B cell (primary cell): ENCODE measurements around the gene SMARCD2. TPM values are rescaled to one million over a fixed set of nuclear protein-coding genes. Genes with fewer than 3 reads are reported as not detected.

Experiments
- ATAC-seq: fragments of 200-7000 bp; cut with Tn5 transposase; one replicate; pipeline ENCODE4 v1.10.0; 2021; ENCODE audit warnings: low read depth, mild to moderate bottlenecking, moderate number of reproducible peaks, moderate library complexity
- CTCF ChIA-PET: fragments of 350-600 bp; sonication (Branson Sonifier 250); formaldehyde crosslinking; loops from one replicate; lab custom pipeline; 2021; ENCODE audit warnings: antibody characterized with exemption, inconsistent platforms; lab: Charles Lee
- POLR2A ChIA-PET: fragments of 350-600 bp; sonication (Branson Sonifier 250); formaldehyde crosslinking; loops from one replicate; lab custom pipeline; 2021; ENCODE audit warnings: antibody characterized with exemption; lab: Charles Lee
- DNase-seq: peaks from one replicate; pipeline ENCODE4 v3.0.0; 2013
- H2AFZ ChIP-seq: 2 replicates; pipeline ENCODE4 v1.6.1; 2012; ENCODE audit warnings: mild to moderate bottlenecking, low read depth, low read length; ENCODE audit not compliant: insufficient read depth, poor library complexity, severe bottlenecking
- H3K27ac ChIP-seq, 2 donors: 1 replicate in 1 of 2; 2 replicates in 1 of 2; pipeline ENCODE4 v1.5.1; 2012 to 2013; ENCODE audit warnings: low read length in 2 of 2, mild to moderate bottlenecking in 2 of 2, moderate library complexity in 1 of 2
- H3K27me3 ChIP-seq, 4 experiments: fragments of 200-600 bp in 1 of 4; sonication (generic) in 1 of 4; replicated peaks in 1 of 4; 1 replicate in 2 of 4; 2 replicates in 2 of 4; pipeline versions ENCODE4 v1.6.1 to v1.7.0; 2013 to 2016; ENCODE audit warnings: low read length in 3 of 4, mild to moderate bottlenecking in 2 of 4, mixed read lengths in 1 of 4, moderate library complexity in 1 of 4; ENCODE audit not compliant: insufficient read depth in 4 of 4, control insufficient read depth in 3 of 4; ENCODE audit errors: control extremely low read depth in 1 of 4
- H3K36me3 ChIP-seq, 2 experiments: replicated peaks in 1 of 2; 1 replicate in 1 of 2; 2 replicates in 1 of 2; pipeline versions ENCODE4 v1.6.1 to v1.7.1; 2013; ENCODE audit warnings: low read length in 1 of 2; ENCODE audit not compliant: insufficient read depth in 2 of 2, control insufficient read depth in 1 of 2; ENCODE audit errors: control extremely low read depth in 1 of 2, extremely low read depth in 1 of 2
- H3K4me1 ChIP-seq, 2 donors: fragments of 200-600 bp in 1 of 2; sonication (generic) in 1 of 2; 1 replicate in 1 of 2; 2 replicates in 1 of 2; pipeline versions ENCODE4 v1.5.1 to v1.6.1; 2013 to 2017; ENCODE audit warnings: low read length in 2 of 2; ENCODE audit not compliant: control insufficient read depth in 2 of 2, insufficient read depth in 2 of 2
- H3K4me2 ChIP-seq: replicated peaks from 2 replicates; pipeline ENCODE3; 2012; ENCODE audit warnings: mild to moderate bottlenecking, low read depth, low read length; ENCODE audit not compliant: poor library complexity, severe bottlenecking
- H3K4me3 ChIP-seq, 5 experiments: fragments of 200-600 bp in 1 of 5; sonication (generic) in 1 of 5; 1 replicate in 3 of 5; 2 replicates in 2 of 5; pipeline versions ENCODE4 v1.5.1 to v1.7.0; 2011 to 2016; ENCODE audit warnings: low read length in 4 of 5, mild to moderate bottlenecking in 4 of 5, low read depth in 2 of 5, control low read depth in 1 of 5, moderate library complexity in 1 of 5; ENCODE audit not compliant: insufficient read depth in 1 of 5; ENCODE audit errors: control extremely low read depth in 1 of 5, extremely low read depth in 1 of 5
- H3K79me2 ChIP-seq: fragments of 200-600 bp; sonication (generic); one replicate; pipeline ENCODE4 v1.6.0; 2016; ENCODE audit warnings: low read length; ENCODE audit not compliant: control insufficient read depth, insufficient read depth
- H3K9ac ChIP-seq: fragments of 200-600 bp; sonication (generic); 2 replicates; pipeline ENCODE4 v1.6.1; 2017; ENCODE audit warnings: mild to moderate bottlenecking, low read length, moderate library complexity
- H3K9me3 ChIP-seq, 3 donors: one replicate each; pipeline versions ENCODE4 v1.6.1 to v1.7.1; 2013; ENCODE audit warnings: low read length in 2 of 3; ENCODE audit not compliant: control insufficient read depth in 2 of 3, insufficient read depth in 1 of 3; ENCODE audit errors: control extremely low read depth in 1 of 3
- H4K20me1 ChIP-seq: 2 replicates; pipeline ENCODE4 v1.6.0; 2012; ENCODE audit warnings: mild to moderate bottlenecking, low read length; ENCODE audit not compliant: insufficient read depth, control insufficient read depth, poor library complexity, severe bottlenecking
- H3K27ac Mint-ChIP-seq: one replicate; pipeline ENCODE4 v1.8.0; 2021; ENCODE audit warnings: mixed read lengths
- H3K27me3 Mint-ChIP-seq: one replicate; pipeline ENCODE4 v1.8.0; 2021; ENCODE audit warnings: mixed read lengths
- H3K4me1 Mint-ChIP-seq: one replicate; pipeline ENCODE4 v1.8.0; 2021; ENCODE audit warnings: mixed read lengths
- H3K4me3 Mint-ChIP-seq: one replicate; pipeline ENCODE4 v1.8.0; 2021; ENCODE audit warnings: mixed read lengths
- H3K9me3 Mint-ChIP-seq: one replicate; pipeline ENCODE4 v1.8.0; 2022; ENCODE audit warnings: mixed read lengths; ENCODE audit not compliant: insufficient read depth
- EZH2 ChIP-seq: IDR thresholded peaks from 2 replicates; pipeline ENCODE4 v1.6.1; 2012; ENCODE audit warnings: borderline replicate concordance, low read depth, mild to moderate bottlenecking, moderate library complexity, low read length; ENCODE audit not compliant: insufficient read depth, poor library complexity, severe bottlenecking
- WGBS: methylation state at CpG from one replicate; pipeline ENCODE4 v1.1.5; 2013; ENCODE audit warnings: missing lambda C conversion rate; ENCODE audit not compliant: insufficient coverage; 5-methylcytosine and 5-hydroxymethylcytosine counted together
- intact Hi-C: fragments of 100-400 bp; cut with micrococcal nuclease; formaldehyde crosslinking; loops from one replicate; pipeline ENCODE4 v1.10.0; 2022
- polyA plus RNA-seq: library from polyadenylated mRNA; depleted of rRNA; stranded (reverse); fragments of >200 nt; gene quantifications from 2 replicates; pipeline ENCODE4 v1.2.3, GENCODE V29; 2012
- total RNA-seq, 2 donors: library from RNA; stranded (reverse); fragments of 120-200 nt in 1 of 2; gene quantifications; 1 replicate in 1 of 2; 2 replicates in 1 of 2; pipeline versions ENCODE4 v1.2.3 to v1.2.4, GENCODE V29; 2013 to 2022
- TF ChIP-seq, protein P1 (sequence below): fragments of 200-600 bp; IDR thresholded peaks from one replicate; pipeline ENCODE4 v1.8.0; 2022; ENCODE audit warnings: antibody characterized with exemption, mild to moderate bottlenecking

Gene SMARCD2
- total and polyA plus RNA-seq, 2 donors (not counting 1 experiment from before 2014, with no cell fraction given), result 60.6 to 124 TPM

DNA sequence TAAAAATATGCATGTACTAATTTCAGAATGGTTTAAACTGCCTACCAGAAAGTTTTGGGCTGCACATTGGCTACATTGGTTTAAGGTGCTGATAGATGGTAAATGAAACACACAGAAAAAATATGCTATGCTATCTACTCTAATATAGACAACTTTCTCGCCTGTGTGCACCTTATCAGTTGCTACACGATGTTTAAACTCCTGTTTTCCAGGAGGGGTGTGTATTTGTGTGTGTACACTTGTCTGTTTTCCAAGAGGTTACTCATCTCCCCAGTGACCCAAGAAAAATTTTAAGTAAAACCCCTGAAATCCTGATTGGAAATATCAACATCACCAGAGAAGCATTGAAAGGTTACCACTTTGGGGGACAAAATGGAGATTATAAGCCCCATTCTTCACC lies 36.9 kb downstream of the SMARCD2 start:
- Histone ChIP-seq H3K9ac (no peak overlapping the region), H2AFZ (no peak overlapping the region), H3K4me2 (no peak overlapping the region), H3K27ac (peak overlapping the region in 1 of 2 donors; percentile 18), H3K4me3 (no peak overlapping the region), H3K79me2 (no peaks in the 10 kb centered on the region), H3K4me1 (peaks cover 9 to 10% of the 10 kb centered on the region in 2 donors), H3K27me3 (no peaks in the 10 kb centered on the region), H3K36me3 (peaks cover 7 to 84% of the 10 kb centered on the region in 2 experiments), H4K20me1 (no peaks in the 10 kb centered on the region), H3K9me3 (no peaks in the 10 kb centered on the region)
- no peak for DNase-seq
- no peak for ATAC-seq
- no peaks in the 10 kb centered on the region for H3K27me3 Mint-ChIP-seq
- ChIA-PET CTCF (no interaction called here), POLR2A (no interaction called here)
- no peak overlapping the region for H3K27ac Mint-ChIP-seq
- TF ChIP-seq, protein P1, sequence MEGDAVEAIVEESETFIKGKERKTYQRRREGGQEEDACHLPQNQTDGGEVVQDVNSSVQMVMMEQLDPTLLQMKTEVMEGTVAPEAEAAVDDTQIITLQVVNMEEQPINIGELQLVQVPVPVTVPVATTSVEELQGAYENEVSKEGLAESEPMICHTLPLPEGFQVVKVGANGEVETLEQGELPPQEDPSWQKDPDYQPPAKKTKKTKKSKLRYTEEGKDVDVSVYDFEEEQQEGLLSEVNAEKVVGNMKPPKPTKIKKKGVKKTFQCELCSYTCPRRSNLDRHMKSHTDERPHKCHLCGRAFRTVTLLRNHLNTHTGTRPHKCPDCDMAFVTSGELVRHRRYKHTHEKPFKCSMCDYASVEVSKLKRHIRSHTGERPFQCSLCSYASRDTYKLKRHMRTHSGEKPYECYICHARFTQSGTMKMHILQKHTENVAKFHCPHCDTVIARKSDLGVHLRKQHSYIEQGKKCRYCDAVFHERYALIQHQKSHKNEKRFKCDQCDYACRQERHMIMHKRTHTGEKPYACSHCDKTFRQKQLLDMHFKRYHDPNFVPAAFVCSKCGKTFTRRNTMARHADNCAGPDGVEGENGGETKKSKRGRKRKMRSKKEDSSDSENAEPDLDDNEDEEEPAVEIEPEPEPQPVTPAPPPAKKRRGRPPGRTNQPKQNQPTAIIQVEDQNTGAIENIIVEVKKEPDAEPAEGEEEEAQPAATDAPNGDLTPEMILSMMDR, result no peak
- no peak for TF ChIP-seq EZH2
- no peaks in the 10 kb centered on the region for H3K9me3 Mint-ChIP-seq
- intact Hi-C loops, result no loop called here
- H3K4me3 Mint-ChIP-seq, result no peak overlapping the region
- no CpG with 5 or more reads among the region's 2 CpGs for WGBS
- H3K4me1 Mint-ChIP-seq, result peaks cover 11% of the 10 kb centered on the region

DNA sequence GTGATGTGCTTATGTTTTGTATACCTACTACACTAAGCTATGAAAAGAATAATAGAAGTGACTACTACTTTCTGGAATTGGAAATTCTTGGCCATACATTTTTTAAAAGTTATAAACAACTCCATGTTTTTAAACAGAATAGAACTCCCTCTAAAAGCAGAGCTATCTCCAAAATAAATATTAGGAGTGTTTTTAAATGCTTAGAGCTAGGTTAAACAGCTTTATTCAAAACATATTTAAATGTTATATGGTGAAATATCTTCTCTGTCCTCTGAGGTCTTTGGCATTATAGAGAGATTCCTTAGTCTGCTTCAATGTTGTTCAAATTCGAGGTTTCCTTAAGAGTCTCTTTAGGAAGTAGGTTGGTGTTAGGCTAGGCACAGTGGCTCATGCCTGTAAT lies 38.2 kb downstream of the SMARCD2 start:
- Histone ChIP-seq H3K4me2 (no peak overlapping the region), H3K4me1 (no peaks in the 10 kb centered on the region), H3K27me3 (no peaks in the 10 kb centered on the region), H3K36me3 (peaks cover 4 to 90% of the 10 kb centered on the region in 2 experiments), H2AFZ (no peak overlapping the region), H3K9me3 (no peaks in the 10 kb centered on the region), H3K9ac (no peak overlapping the region), H4K20me1 (no peaks in the 10 kb centered on the region), H3K79me2 (no peaks in the 10 kb centered on the region), H3K4me3 (no peak overlapping the region), H3K27ac (no peak overlapping the region)
- WGBS, result 93% methylated on average over 1 of the region's 1 CpG
- POLR2A ChIA-PET, result no interaction called here
- intact Hi-C loops, result no loop called here
- H3K27ac Mint-ChIP-seq, result no peak overlapping the region
- ATAC-seq, result no peak
- H3K4me3 Mint-ChIP-seq, result no peak overlapping the region
- DNase-seq, result no peak
- no peaks in the 10 kb centered on the region for H3K27me3 Mint-ChIP-seq
- peaks cover 4% of the 10 kb centered on the region for H3K4me1 Mint-ChIP-seq
- no peak for TF ChIP-seq EZH2
- TF ChIP-seq, protein P1, result no peak
- CTCF ChIA-PET, result interaction anchor here (1.2 kb wide), 1 partner anchor 30 kb away, joined by 5 read pairs; no protein-coding TSS in a partner anchor
- no peaks in the 10 kb centered on the region for H3K9me3 Mint-ChIP-seq
